ENCODE measurements around the gene PANK1.

The PANK1 gene

GRCh38 chr10:89668386-89669071 is 23.5 kb upstream of the PANK1 start:
- Histone ChIP-seq H3K9me3 (ENCODE audit: control insufficient read depth, low read length) (no peaks in the 10 kb centered on the region), H3K36me3 (ENCODE audit: control insufficient read depth, insufficient read depth, low read length) (no peaks in the 10 kb centered on the region), H3K27ac (ENCODE audit: low read depth, low read length, severe bottlenecking) (no peak overlapping the region), H3K4me1 (ENCODE audit: control insufficient read depth, insufficient read depth, low read length, poor library complexity, severe bottlenecking) (no peaks in the 10 kb centered on the region), H3K4me3 (ENCODE audit: extremely low read depth, insufficient read depth, low read length, poor library complexity, severe bottlenecking) (no peak overlapping the region)
- 82 to 96% methylated on average over 2 to 3 of the region's 3 CpGs for whole genome bisulfite sequencing, 2 experiments (ENCODE audit: insufficient coverage in 2 of 2)

- Histone ChIP-seq H3K4me3 (ENCODE audit: extremely low read depth, insufficient read depth, low read length, poor library complexity, severe bottlenecking) (no peak overlapping the region), H3K9me3 (ENCODE audit: control insufficient read depth, low read length) (no peaks in the 10 kb centered on the region), H3K36me3 (ENCODE audit: control insufficient read depth, insufficient read depth, low read length) (no peaks in the 10 kb centered on the region), H3K4me1 (ENCODE audit: control insufficient read depth, insufficient read depth, low read length, poor library complexity, severe bottlenecking) (no peaks in the 10 kb centered on the region), H3K27ac (ENCODE audit: low read depth, low read length, severe bottlenecking) (no peak overlapping the region)
- WGBS, 2 experiments (ENCODE audit: insufficient coverage in 2 of 2) = 100% methylated on average over 1 of the region's 1 CpG
Observed at GRCh38 chr10:89666138-89666537, 21.1 kb upstream of the PANK1 start.

- Histone ChIP-seq H3K36me3 (ENCODE audit: control insufficient read depth, insufficient read depth, low read length) (no peaks in the 10 kb centered on the region), H3K27ac (ENCODE audit: low read depth, low read length, severe bottlenecking) (no peak overlapping the region), H3K4me1 (ENCODE audit: control insufficient read depth, insufficient read depth, low read length, poor library complexity, severe bottlenecking) (no peaks in the 10 kb centered on the region), H3K9me3 (ENCODE audit: control insufficient read depth, low read length) (no peaks in the 10 kb centered on the region), H3K4me3 (ENCODE audit: extremely low read depth, insufficient read depth, low read length, poor library complexity, severe bottlenecking) (no peak overlapping the region)
- WGBS, 2 experiments (ENCODE audit: insufficient coverage in 2 of 2) = 75 to 89% methylated on average over 2 of the region's 2 CpGs
Observed at GRCh38 chr10:89665302-89665701, 20.3 kb upstream of the PANK1 start.

GRCh38 chr10:89664203-89664602 is 19.2 kb upstream of the PANK1 start:
- 70 to 82% methylated on average over 2 of the region's 3 CpGs for WGBS, 2 experiments (ENCODE audit: insufficient coverage in 2 of 2)
- H3K4me3 ChIP-seq (ENCODE audit: extremely low read depth, insufficient read depth, low read length, poor library complexity, severe bottlenecking) = no peak overlapping the region
- no peaks in the 10 kb centered on the region for H3K4me1 ChIP-seq (ENCODE audit: control insufficient read depth, insufficient read depth, low read length, poor library complexity, severe bottlenecking)
- H3K9me3 ChIP-seq (ENCODE audit: control insufficient read depth, low read length) = no peaks in the 10 kb centered on the region
- H3K36me3 ChIP-seq (ENCODE audit: control insufficient read depth, insufficient read depth, low read length) = no peaks in the 10 kb centered on the region
- H3K27ac ChIP-seq (ENCODE audit: low read depth, low read length, severe bottlenecking) = no peak overlapping the region

- H3K36me3 ChIP-seq (ENCODE audit: control insufficient read depth, insufficient read depth, low read length) = no peaks in the 10 kb centered on the region
- H3K27ac ChIP-seq (ENCODE audit: low read depth, low read length, severe bottlenecking) = no peak overlapping the region
- no peaks in the 10 kb centered on the region for H3K4me1 ChIP-seq (ENCODE audit: control insufficient read depth, insufficient read depth, low read length, poor library complexity, severe bottlenecking)
- H3K9me3 ChIP-seq (ENCODE audit: control insufficient read depth, low read length) = no peaks in the 10 kb centered on the region
- WGBS, 2 experiments (ENCODE audit: insufficient coverage in 2 of 2) = 75 to 92% methylated on average over 3 of the region's 3 CpGs
- H3K4me3 ChIP-seq (ENCODE audit: extremely low read depth, insufficient read depth, low read length, poor library complexity, severe bottlenecking) = no peak overlapping the region
Observed at GRCh38 chr10:89663144-89663543, 18.1 kb upstream of the PANK1 start.

- no peaks in the 10 kb centered on the region for H3K9me3 ChIP-seq (ENCODE audit: control insufficient read depth, low read length)
- no peak overlapping the region for H3K27ac ChIP-seq (ENCODE audit: low read depth, low read length, severe bottlenecking)
- H3K4me3 ChIP-seq (ENCODE audit: extremely low read depth, insufficient read depth, low read length, poor library complexity, severe bottlenecking) = no peak overlapping the region
- WGBS, 2 experiments (ENCODE audit: insufficient coverage in 2 of 2) = 83 to 100% methylated on average over 1 of the region's 2 CpGs
- H3K4me1 ChIP-seq (ENCODE audit: control insufficient read depth, insufficient read depth, low read length, poor library complexity, severe bottlenecking) = no peaks in the 10 kb centered on the region
- no peaks in the 10 kb centered on the region for H3K36me3 ChIP-seq (ENCODE audit: control insufficient read depth, insufficient read depth, low read length)
Observed at GRCh38 chr10:89662596-89662995, 17.6 kb upstream of the PANK1 start.

- H3K36me3 ChIP-seq (ENCODE audit: control insufficient read depth, insufficient read depth, low read length) = no peaks in the 10 kb centered on the region
- no peaks in the 10 kb centered on the region for H3K9me3 ChIP-seq (ENCODE audit: control insufficient read depth, low read length)
- no peak overlapping the region for H3K4me3 ChIP-seq (ENCODE audit: extremely low read depth, insufficient read depth, low read length, poor library complexity, severe bottlenecking)
- H3K27ac ChIP-seq (ENCODE audit: low read depth, low read length, severe bottlenecking) = no peak overlapping the region
- H3K4me1 ChIP-seq (ENCODE audit: control insufficient read depth, insufficient read depth, low read length, poor library complexity, severe bottlenecking) = no peaks in the 10 kb centered on the region
- 85 to 91% methylated on average over 3 to 4 of the region's 10 CpGs for WGBS, 2 experiments (ENCODE audit: insufficient coverage in 2 of 2)
Observed at GRCh38 chr10:89659143-89660131, 14.4 kb upstream of the PANK1 start.

- Histone ChIP-seq H3K9me3 (ENCODE audit: control insufficient read depth, low read length) (no peaks in the 10 kb centered on the region), H3K36me3 (ENCODE audit: control insufficient read depth, insufficient read depth, low read length) (no peaks in the 10 kb centered on the region), H3K27ac (ENCODE audit: low read depth, low read length, severe bottlenecking) (no peak overlapping the region), H3K4me1 (ENCODE audit: control insufficient read depth, insufficient read depth, low read length, poor library complexity, severe bottlenecking) (peaks cover 4% of the 10 kb centered on the region), H3K4me3 (ENCODE audit: extremely low read depth, insufficient read depth, low read length, poor library complexity, severe bottlenecking) (no peak overlapping the region)
- 100% methylated on average over 1 of the region's 1 CpG; no CpG with 5 or more reads in 1 of the 2 experiments for WGBS, 2 experiments (ENCODE audit: insufficient coverage in 2 of 2)
Observed at GRCh38 chr10:89657302-89657701, 12.3 kb upstream of the PANK1 start.

GRCh38 chr10:89655722-89656121 is 10.7 kb upstream of the PANK1 start:
- peaks cover 4% of the 10 kb centered on the region for H3K4me1 ChIP-seq (ENCODE audit: control insufficient read depth, insufficient read depth, low read length, poor library complexity, severe bottlenecking)
- no peak overlapping the region for H3K4me3 ChIP-seq (ENCODE audit: extremely low read depth, insufficient read depth, low read length, poor library complexity, severe bottlenecking)
- no peaks in the 10 kb centered on the region for H3K36me3 ChIP-seq (ENCODE audit: control insufficient read depth, insufficient read depth, low read length)
- no peak overlapping the region for H3K27ac ChIP-seq (ENCODE audit: low read depth, low read length, severe bottlenecking)
- no peaks in the 10 kb centered on the region for H3K9me3 ChIP-seq (ENCODE audit: control insufficient read depth, low read length)
- 83% methylated on average over 1 of the region's 1 CpG; no CpG with 5 or more reads in 1 of the 2 experiments for WGBS, 2 experiments (ENCODE audit: insufficient coverage in 2 of 2)

GRCh38 chr10:89653410-89653869 is 8.4 kb upstream of the PANK1 start:
- Histone ChIP-seq H3K9me3 (ENCODE audit: control insufficient read depth, low read length) (peaks cover 5% of the 10 kb centered on the region), H3K36me3 (ENCODE audit: control insufficient read depth, insufficient read depth, low read length) (no peaks in the 10 kb centered on the region), H3K27ac (ENCODE audit: low read depth, low read length, severe bottlenecking) (no peak overlapping the region), H3K4me3 (ENCODE audit: extremely low read depth, insufficient read depth, low read length, poor library complexity, severe bottlenecking) (no peak overlapping the region), H3K4me1 (ENCODE audit: control insufficient read depth, insufficient read depth, low read length, poor library complexity, severe bottlenecking) (peaks cover 4% of the 10 kb centered on the region)
- WGBS, 2 experiments (ENCODE audit: insufficient coverage in 2 of 2) = 75 to 92% methylated on average over 2 of the region's 6 CpGs
